Endothelial cell of umbilical vein (primary cell): Measurements from ENCODE around the gene GATA6. TPM values are rescaled to one million over a fixed set of nuclear protein-coding genes. Genes with fewer than 3 reads are reported as not detected.

Experiments used
- BruUV-seq: library from RNA; stranded (reverse); fragments of 400-500 nt; replicated peaks from 2 replicates; lab custom pipeline; 2021; lab: Mats Ljungman, UMichigan
- CTCF ChIA-PET: fragments of 300-600, 350-600 bp; sonication (Branson Sonifier 250); formaldehyde crosslinking; loops from one replicate; lab custom pipeline; 2021; ENCODE audit warnings: antibody characterized with exemption, inconsistent platforms; lab: Charles Lee
- POLR2A ChIA-PET: fragments of 300-600, 350-600 bp; sonication (Branson Sonifier 250); formaldehyde crosslinking; loops from one replicate; lab custom pipeline; 2021; ENCODE audit warnings: antibody characterized with exemption, inconsistent platforms; lab: Charles Lee
- DNase-seq: peaks from one replicate; pipeline ENCODE4 v3.0.0-alpha.2; 2011; ENCODE audit warnings: low read depth, low spot score
- FAIRE-seq: peaks from 2 replicates; lab custom pipeline; 2011; peaks lifted over from hg19 to GRCh38; lab: Jason Lieb, UNC
- H2AFZ ChIP-seq: 2 replicates; pipeline ENCODE4 v1.6.0; 2012; ENCODE audit warnings: low read depth, low read length, control low read depth, inconsistent platforms
- H3K27ac ChIP-seq: 2 replicates; pipeline ENCODE4 v1.5.1; 2011; ENCODE audit warnings: low read depth, mild to moderate bottlenecking, control low read depth, low read length, moderate library complexity; ENCODE audit not compliant: insufficient read depth
- H3K27me3 ChIP-seq, 2 experiments: 2 replicates each; pipeline versions ENCODE4 v1.6.0 to v1.6.1; 2011; ENCODE audit warnings: low read length in 2 of 2, mixed read lengths in 1 of 2; ENCODE audit not compliant: control insufficient read depth in 2 of 2, insufficient read depth in 2 of 2
- H3K36me3 ChIP-seq, 2 experiments: 2 replicates in 1 of 2; 3 replicates in 1 of 2; pipeline ENCODE4 v1.5.1; 2011; ENCODE audit warnings: low read length in 2 of 2, mild to moderate bottlenecking in 1 of 2, moderate library complexity in 1 of 2; ENCODE audit not compliant: control insufficient read depth in 2 of 2, insufficient read depth in 2 of 2; ENCODE audit errors: extremely low read depth in 1 of 2
- H3K4me1 ChIP-seq: 3 replicates; pipeline ENCODE4 v1.5.1; 2011; ENCODE audit warnings: mild to moderate bottlenecking, low read length; ENCODE audit not compliant: control insufficient read depth, insufficient read depth; ENCODE audit errors: extremely low read depth
- H3K4me2 ChIP-seq: 2 replicates; pipeline ENCODE4 v1.6.1; 2011; ENCODE audit warnings: low read length, control low read depth, mixed read lengths; ENCODE audit not compliant: insufficient read depth
- H3K4me3 ChIP-seq, 3 experiments: fragments of 200-600 bp in 1 of 3; sonication (generic), shearing (Covaris generic) in 1 of 3; replicated peaks in 1 of 3; 2 replicates each; pipeline ENCODE4 v1.5.1; 2011 to 2016; ENCODE audit warnings: control low read depth in 3 of 3, low read length in 3 of 3, mild to moderate bottlenecking in 2 of 3, inconsistent platforms in 1 of 3, low read depth in 1 of 3, moderate library complexity in 1 of 3; ENCODE audit not compliant: insufficient read depth in 1 of 3
- H3K79me2 ChIP-seq: 2 replicates; pipeline ENCODE4 v1.6.0; 2012; ENCODE audit warnings: low read length, inconsistent platforms; ENCODE audit not compliant: control insufficient read depth, insufficient read depth
- H3K9ac ChIP-seq: replicated peaks from 2 replicates; pipeline ENCODE3; 2011; ENCODE audit warnings: low read length, control low read depth; ENCODE audit not compliant: insufficient read depth; ENCODE audit errors: extremely low read depth
- H3K9me1 ChIP-seq: replicated peaks from 3 replicates; pipeline ENCODE4 v1.6.0; 2011; ENCODE audit warnings: mild to moderate bottlenecking, low read length; ENCODE audit not compliant: control insufficient read depth, insufficient read depth; ENCODE audit errors: extremely low read depth
- H3K9me3 ChIP-seq: replicated peaks from 2 replicates; pipeline ENCODE4 v1.5.1; 2012; ENCODE audit warnings: low read length, inconsistent platforms; ENCODE audit not compliant: control insufficient read depth, insufficient read depth
- H4K20me1 ChIP-seq: replicated peaks from 2 replicates; pipeline ENCODE3; 2011; ENCODE audit warnings: mild to moderate bottlenecking, low read length; ENCODE audit not compliant: control insufficient read depth, insufficient read depth; ENCODE audit errors: extremely low read depth
- EZH2 ChIP-seq: IDR thresholded peaks from 2 replicates; pipeline ENCODE4 v1.6.1; 2012; ENCODE audit warnings: borderline replicate concordance, low read depth, mild to moderate bottlenecking, moderate library complexity, low read length, inconsistent platforms; ENCODE audit not compliant: severe bottlenecking
- FOS ChIP-seq: IDR thresholded peaks from 2 replicates; pipeline ENCODE4 v1.6.1; 2011; ENCODE audit warnings: mild to moderate bottlenecking, low read length, moderate library complexity, borderline replicate concordance; ENCODE audit not compliant: insufficient read depth
- GATA2 ChIP-seq: IDR thresholded peaks from 2 replicates; pipeline ENCODE4 v1.7.0; 2011; ENCODE audit warnings: low read depth, mild to moderate bottlenecking, moderate library complexity, mixed read lengths, low read length; ENCODE audit not compliant: insufficient read length, insufficient read depth
- JUN ChIP-seq: IDR thresholded peaks from 2 replicates; pipeline ENCODE4 v1.6.1; 2011; ENCODE audit warnings: borderline replicate concordance, low read depth; ENCODE audit not compliant: insufficient read length, insufficient read depth
- MYC ChIP-seq: IDR thresholded peaks from one replicate; pipeline ENCODE4 v1.6.1; 2011; ENCODE audit warnings: mild to moderate bottlenecking, low read depth, low read length
- POLR2A ChIP-seq: IDR thresholded peaks from 2 replicates; pipeline ENCODE4 v1.6.1; 2012; ENCODE audit warnings: low read depth, mild to moderate bottlenecking, control low read depth, low read length
- POLR2AphosphoS5 ChIP-seq: IDR thresholded peaks from 2 replicates; pipeline ENCODE4 v1.6.1; 2012; ENCODE audit warnings: low read depth, mild to moderate bottlenecking, control low read depth, low read length, moderate library complexity; ENCODE audit not compliant: insufficient read depth
- dilution Hi-C: fragments of 300-500 bp; cut with MboI; formaldehyde crosslinking; loops from one replicate; pipeline ENCODE4 v1.15.0; 2019; ENCODE audit warnings: low sequenced_read_pairs; ENCODE audit not compliant: extremely low pct_ligation_motif_present
- intact Hi-C: fragments of 100-400 bp; cut with micrococcal nuclease; formaldehyde crosslinking; loops from one replicate; pipeline ENCODE4 v1.10.0; 2022
- polyA plus RNA-seq, 4 experiments: library from polyadenylated mRNA; depleted of rRNA in 3 of 4; stranded (reverse) in 3 of 4; unstranded in 1 of 4; fragments of >200 nt; gene quantifications; 2 replicates each; pipeline versions ENCODE4 v1.2.1 to v1.2.3, GENCODE V29; 2011 to 2012; ENCODE audit warnings: missing spikeins in 1 of 4
- total RNA-seq: library from RNA; stranded (reverse); gene quantifications from 2 replicates; pipeline ENCODE4 v1.2.3, GENCODE V29; 2021
- TF ChIP-seq, protein P1 (sequence below), 2 donors: IDR thresholded peaks; 1 replicate in 1 of 2; 2 replicates in 1 of 2; pipeline ENCODE4 v1.5.1; 2011; ENCODE audit warnings: low read length in 2 of 2, mild to moderate bottlenecking in 2 of 2, moderate library complexity in 2 of 2, control low read depth in 1 of 2, inconsistent platforms in 1 of 2, low read depth in 1 of 2; ENCODE audit not compliant: insufficient read depth in 1 of 2; ENCODE audit errors: extremely low read depth in 1 of 2
- TF ChIP-seq, protein P2 (sequence below): IDR thresholded peaks from 2 replicates; pipeline ENCODE4 v1.6.1; 2011; ENCODE audit not compliant: insufficient read depth, insufficient read length

GATA6 gene
- total and polyA plus RNA-seq, 2 donors (not counting 3 experiments of a cell fraction or from before 2014, with no cell fraction given), result 4.1 to 14.6 TPM

DNA sequence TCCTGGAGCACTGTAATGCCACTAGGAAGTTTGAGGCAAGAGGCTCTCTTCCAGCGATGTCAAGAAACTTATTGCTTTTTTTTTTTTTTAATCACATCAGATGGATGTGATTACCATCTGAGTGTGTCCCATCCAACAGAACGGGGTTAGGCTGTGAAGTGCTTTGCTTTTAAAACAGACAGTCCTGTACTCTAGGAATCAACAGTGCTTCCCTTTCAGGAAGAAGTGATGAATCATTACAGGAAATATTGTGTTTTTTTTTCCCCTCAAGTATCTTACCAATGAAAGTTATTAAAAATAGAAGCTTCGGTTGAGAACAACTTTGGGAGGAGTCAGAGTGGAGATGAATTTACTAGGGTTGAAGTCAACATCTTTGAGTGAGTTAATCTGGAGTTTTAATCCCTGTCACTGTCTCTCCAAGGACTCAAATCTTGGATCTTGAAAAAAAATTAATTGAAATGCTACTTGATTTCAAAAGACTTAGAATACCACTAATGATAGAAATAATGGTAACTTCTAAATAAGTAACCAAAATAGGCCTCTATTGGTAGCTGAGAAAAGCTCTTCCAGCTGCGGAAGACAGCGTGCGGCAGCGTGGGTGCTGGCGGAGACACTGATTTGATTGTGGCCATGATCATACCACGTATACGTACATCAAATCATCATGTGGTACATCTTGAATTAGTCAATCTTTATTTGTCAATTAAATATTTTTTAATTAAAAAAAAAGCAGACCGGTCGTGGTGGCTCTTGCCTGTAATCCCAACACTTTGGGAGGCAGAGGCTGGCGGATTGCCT is 45.5 kb downstream of the GATA6 start:
- H3K9me1 ChIP-seq, result no peaks in the 10 kb centered on the region
- peak; percentile 75 for FAIRE-seq
- no peak overlapping the region for H3K27ac ChIP-seq
- H3K9me3 ChIP-seq, result no peaks in the 10 kb centered on the region
- no peak overlapping the region for H3K4me3 ChIP-seq
- no peaks in the 10 kb centered on the region for H4K20me1 ChIP-seq
- no peak for TF ChIP-seq POLR2A
- TF ChIP-seq JUN, result peak; percentile 70
- no peak for TF ChIP-seq EZH2
- TF ChIP-seq GATA2, result peak; percentile 73
- no peak for TF ChIP-seq MYC
- peak; percentile 86 for TF ChIP-seq FOS
- peak; percentile 66 for TF ChIP-seq POLR2AphosphoS5
- TF ChIP-seq, protein P1, sequence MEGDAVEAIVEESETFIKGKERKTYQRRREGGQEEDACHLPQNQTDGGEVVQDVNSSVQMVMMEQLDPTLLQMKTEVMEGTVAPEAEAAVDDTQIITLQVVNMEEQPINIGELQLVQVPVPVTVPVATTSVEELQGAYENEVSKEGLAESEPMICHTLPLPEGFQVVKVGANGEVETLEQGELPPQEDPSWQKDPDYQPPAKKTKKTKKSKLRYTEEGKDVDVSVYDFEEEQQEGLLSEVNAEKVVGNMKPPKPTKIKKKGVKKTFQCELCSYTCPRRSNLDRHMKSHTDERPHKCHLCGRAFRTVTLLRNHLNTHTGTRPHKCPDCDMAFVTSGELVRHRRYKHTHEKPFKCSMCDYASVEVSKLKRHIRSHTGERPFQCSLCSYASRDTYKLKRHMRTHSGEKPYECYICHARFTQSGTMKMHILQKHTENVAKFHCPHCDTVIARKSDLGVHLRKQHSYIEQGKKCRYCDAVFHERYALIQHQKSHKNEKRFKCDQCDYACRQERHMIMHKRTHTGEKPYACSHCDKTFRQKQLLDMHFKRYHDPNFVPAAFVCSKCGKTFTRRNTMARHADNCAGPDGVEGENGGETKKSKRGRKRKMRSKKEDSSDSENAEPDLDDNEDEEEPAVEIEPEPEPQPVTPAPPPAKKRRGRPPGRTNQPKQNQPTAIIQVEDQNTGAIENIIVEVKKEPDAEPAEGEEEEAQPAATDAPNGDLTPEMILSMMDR (IDR thresholded peaks at IDR 0.05; ENCODE audit: extremely low read depth in 1 of 2, insufficient read depth in 1 of 2, low read depth in 1 of 2, low read length in 2 of 2), result no peak
- TF ChIP-seq, protein P2, sequence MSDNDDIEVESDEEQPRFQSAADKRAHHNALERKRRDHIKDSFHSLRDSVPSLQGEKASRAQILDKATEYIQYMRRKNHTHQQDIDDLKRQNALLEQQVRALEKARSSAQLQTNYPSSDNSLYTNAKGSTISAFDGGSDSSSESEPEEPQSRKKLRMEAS, result no peak
- H3K36me3 ChIP-seq, result no peaks in the 10 kb centered on the region
- H3K79me2 ChIP-seq, result no peaks in the 10 kb centered on the region
- peak overlapping the region; percentile 35 for H3K4me2 ChIP-seq
- no peaks in the 10 kb centered on the region for H3K27me3 ChIP-seq
- intact Hi-C loops, result no loop called here
- CTCF ChIA-PET, result interaction anchor here (1.2 to 1.4 kb wide), 2 partner anchors 17 to 348 kb away, joined by 3 read pairs; no protein-coding TSS in a partner anchor
- dilution Hi-C loops, result no loop called here
- no peak overlapping the region for H3K9ac ChIP-seq
- H3K4me1 ChIP-seq, result peaks cover 15% of the 10 kb centered on the region
- no peak overlapping the region for H2AFZ ChIP-seq
- peak; percentile 71 for DNase-seq
- no TSS peak for BruUV-seq
- POLR2A ChIA-PET, result interaction anchor here (0.8 to 1.1 kb wide), 2 partner anchors 20 to 23 kb away, joined by 3 read pairs; no protein-coding TSS in a partner anchor
